NK-92 (cell line): ENCODE measurements around the gene CENPS.
"Not testable (repeated sequence)": the region's sequence is repeated elsewhere in the genome, so short reads cannot be mapped to it uniquely, and the experiment has no call there.

ENCODE experiments used
- DNase-seq: peaks from one replicate; lab custom pipeline; 2025; ENCODE audit not compliant: unreplicated experiment; lab: John Stamatoyannopoulos, UW

Gene CENPS

GRCh38 chr1:10418741-10419140 is 11.5 kb upstream of the CENPS start:
- DNase-seq, result not testable (repeated sequence)

- no peak for DNase-seq
Measured at GRCh38 chr1:10419351-10419750, 10.9 kb upstream of the CENPS start.

GRCh38 chr1:10421637-10422036 is 8.6 kb upstream of the CENPS start:
- no peak for DNase-seq

GRCh38 chr1:10424034-10424433 is 6.2 kb upstream of the CENPS start:
- DNase-seq, result no peak

- DNase-seq, result no peak
Measured at GRCh38 chr1:10424651-10425050, 5.6 kb upstream of the CENPS start.

GRCh38 chr1:10425826-10426534 is 4.3 kb upstream of the CENPS start:
- DNase-seq, result not testable (repeated sequence)

GRCh38 chr1:10426535-10426848 is 3.7 kb upstream of the CENPS start:
- DNase-seq, result not testable (repeated sequence)

GRCh38 chr1:10428984-10429383 is 1.2 kb upstream of the CENPS start:
- no peak for DNase-seq

GRCh38 chr1:10429868-10430215 is 391 bp upstream of the CENPS start:
- DNase-seq, result no peak

- DNase-seq, result no peak
Measured at GRCh38 chr1:10431070-10431730, 967 bp downstream of the CENPS start.

- DNase-seq, result no peak
Measured at GRCh38 chr1:10432910-10433700, 2.9 kb downstream of the CENPS start.

GRCh38 chr1:10433790-10434189 is 3.6 kb downstream of the CENPS start:
- no peak for DNase-seq

GRCh38 chr1:10434590-10434989 is 4.4 kb downstream of the CENPS start:
- DNase-seq, result no peak

- DNase-seq, result no peak
Measured at GRCh38 chr1:10437052-10437451, 6.8 kb downstream of the CENPS start.

- no peak for DNase-seq
Measured at GRCh38 chr1:10438677-10439163, 8.5 kb downstream of the CENPS start.

GRCh38 chr1:10440305-10440704 is 10.1 kb downstream of the CENPS start:
- DNase-seq, result no peak

GRCh38 chr1:10440794-10441193 is 10.6 kb downstream of the CENPS start:
- DNase-seq, result no peak

- no peak for DNase-seq
Measured at GRCh38 chr1:10444248-10444647, 14.0 kb downstream of the CENPS start.

GRCh38 chr1:10444795-10445397 is 14.7 kb downstream of the CENPS start:
- no peak for DNase-seq

- DNase-seq, result no peak
Measured at GRCh38 chr1:10446790-10447422, 16.7 kb downstream of the CENPS start.

GRCh38 chr1:10449751-10450150 is 19.5 kb downstream of the CENPS start, which contains the start of gene CORT:
Gene CORT (plus strand): TSS chr1:10450031. CDS start chr1:10450224, 193 bp downstream.
- DNase-seq, result no peak
